ENCODE results near the gene KRTAP2-2.

The KRTAP2-2 gene

DNA sequence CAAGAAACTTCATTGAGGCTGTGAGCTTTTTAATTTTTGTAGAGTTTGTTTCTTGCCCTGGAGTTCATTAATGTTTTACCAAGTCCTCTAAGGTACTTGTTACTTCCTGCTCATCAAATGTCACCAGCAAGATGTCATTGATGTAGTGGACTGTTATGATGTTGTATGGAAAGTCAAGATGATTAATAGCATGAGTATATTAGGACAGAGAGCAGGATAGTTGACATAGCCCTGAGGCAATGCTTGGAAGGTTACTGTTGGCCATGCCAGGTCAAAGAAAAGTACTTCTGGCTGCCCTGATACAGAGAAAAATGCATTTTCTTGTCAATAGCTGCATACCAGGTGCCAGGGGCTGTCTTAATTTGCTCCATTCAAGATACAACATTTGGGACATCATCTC lies 34.7 kb downstream of the KRTAP2-2 start:
- DNase-seq = no peak

DNA sequence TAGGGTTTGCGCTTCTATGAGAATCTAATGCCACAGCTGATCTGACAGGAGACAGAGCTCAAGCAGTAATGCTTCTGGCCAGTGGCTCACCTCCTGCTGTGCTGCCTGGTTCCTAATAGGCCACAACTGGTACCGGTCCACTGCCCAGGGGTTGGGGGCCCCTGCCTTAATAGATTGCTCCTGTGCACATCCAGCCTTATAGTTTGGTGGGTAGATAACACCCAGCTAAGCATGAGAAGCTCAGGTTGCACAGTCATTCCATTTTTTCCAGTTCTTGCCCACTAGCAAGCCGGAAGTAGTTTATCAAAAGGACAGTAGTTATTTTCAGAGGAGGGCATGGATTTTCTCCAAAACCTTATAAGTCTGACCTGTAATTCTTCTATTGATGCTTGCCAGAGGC lies 35.6 kb downstream of the KRTAP2-2 start:
- DNase-seq = no peak

- DNase-seq = no peak
These were observed 36.5 kb downstream of the KRTAP2-2 start for GRCh38 chr17:41018541-41018940.

- no peak for DNase-seq
These were observed 38.3 kb downstream of the KRTAP2-2 start for GRCh38 chr17:41016578-41017215.

DNA sequence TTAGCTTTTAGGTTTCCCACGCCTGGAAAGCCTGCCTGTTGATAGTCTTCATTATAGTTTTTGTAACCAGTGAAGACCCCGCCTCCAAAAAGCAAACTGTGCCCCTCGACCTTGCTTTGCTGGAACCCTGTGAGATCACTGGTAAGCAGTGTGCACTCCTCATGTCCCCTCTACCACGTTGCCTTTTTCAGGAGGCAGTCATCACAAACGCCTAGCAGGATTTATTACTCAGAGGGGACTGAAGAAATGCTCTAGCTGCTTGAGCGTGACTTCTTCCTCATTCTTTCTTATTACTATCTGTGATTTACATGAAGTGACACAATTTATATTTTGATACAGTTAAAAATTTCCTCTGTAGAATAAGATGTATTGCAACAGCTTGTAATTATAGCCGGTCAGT lies 39.6 kb downstream of the KRTAP2-2 start:
- no peak for DNase-seq

- DNase-seq = no peak
These were observed 41.4 kb downstream of the KRTAP2-2 start for GRCh38 chr17:41013606-41014005.

DNA sequence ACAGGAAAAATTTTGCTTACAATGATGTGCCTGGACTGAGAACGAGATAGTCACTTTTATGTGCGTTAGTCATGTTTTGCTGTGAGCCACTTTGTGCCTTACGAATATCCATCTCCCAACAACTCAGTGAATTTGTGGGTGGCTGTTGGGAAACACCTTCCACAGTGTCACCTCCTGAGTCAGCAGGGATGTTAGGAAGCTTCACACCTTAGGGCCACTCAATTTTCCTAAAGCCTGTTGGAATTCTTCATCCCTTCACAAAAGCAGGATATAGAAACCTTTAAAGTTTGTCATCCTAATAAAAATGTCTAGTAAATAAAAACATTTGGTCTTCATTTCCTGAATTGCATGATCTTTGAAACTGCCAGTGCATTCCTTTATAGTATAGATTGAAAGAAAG lies 41.8 kb downstream of the KRTAP2-2 start:
- no peak for DNase-seq

- no peak for DNase-seq
These were observed 42.5 kb downstream of the KRTAP2-2 start for GRCh38 chr17:41012326-41013120.

DNA sequence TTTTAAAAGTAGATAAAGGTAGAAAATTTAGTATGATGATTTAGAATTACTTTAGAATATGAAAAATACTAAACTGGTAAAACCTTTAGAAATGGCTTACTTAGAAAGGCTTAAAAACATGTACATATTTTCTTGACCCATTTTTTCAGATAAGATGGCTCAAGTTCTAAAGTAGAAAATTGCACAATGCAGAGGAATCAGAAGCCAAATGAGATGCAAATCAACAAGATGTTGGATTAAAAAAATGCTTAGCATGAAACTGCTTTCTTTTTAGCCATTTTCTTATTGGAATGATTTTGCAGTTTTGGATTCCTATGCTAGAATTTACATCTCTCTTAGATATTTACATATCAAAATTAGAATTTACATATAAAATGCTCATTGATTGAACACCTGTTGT lies 44.6 kb downstream of the KRTAP2-2 start:
- no peak for DNase-seq

- DNase-seq = no peak
These were observed 45.1 kb downstream of the KRTAP2-2 start for GRCh38 chr17:41009936-41010335.

DNA sequence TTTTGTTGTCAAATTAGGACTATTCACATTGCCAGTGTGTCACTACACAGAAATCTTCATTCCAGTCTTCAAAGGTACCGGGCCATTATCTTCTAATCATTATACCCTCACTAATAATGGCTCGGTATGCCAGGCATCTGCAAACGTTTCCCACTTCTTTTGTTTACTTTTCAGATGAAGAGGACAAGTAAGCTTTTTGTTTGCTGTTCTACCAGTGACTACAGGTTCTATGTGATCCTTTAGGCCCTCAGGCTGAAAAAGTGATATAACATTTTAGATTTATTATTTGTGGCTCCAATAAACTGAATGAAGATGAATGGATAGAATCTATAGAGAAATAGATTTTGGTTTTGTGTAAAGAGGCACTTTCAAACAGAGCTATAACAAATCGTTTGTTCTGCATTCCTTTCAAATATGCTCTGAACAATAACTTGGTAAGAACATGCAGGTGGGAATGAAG lies 45.7 kb downstream of the KRTAP2-2 start:
- DNase-seq = no peak

GRCh38 chr17:41008811-41009210 lies 46.2 kb downstream of the KRTAP2-2 start, which contains the start of gene KRTAP3-1:
Gene KRTAP3-1 (minus strand): TSS chr17:41009128. CDS start chr17:41009074, 54 bp downstream.
- no peak for DNase-seq

Data from bone marrow (tissue), 2 donors.